Measurements from ENCODE around the gene KMT2A. TPM values are rescaled to one million over a fixed set of nuclear protein-coding genes. Genes with fewer than 3 reads are reported as not detected.

Gene KMT2A
- total RNA-seq, 4 donors from 2014 or later: 61.8 to 150 (median 80.1) TPM

DNA sequence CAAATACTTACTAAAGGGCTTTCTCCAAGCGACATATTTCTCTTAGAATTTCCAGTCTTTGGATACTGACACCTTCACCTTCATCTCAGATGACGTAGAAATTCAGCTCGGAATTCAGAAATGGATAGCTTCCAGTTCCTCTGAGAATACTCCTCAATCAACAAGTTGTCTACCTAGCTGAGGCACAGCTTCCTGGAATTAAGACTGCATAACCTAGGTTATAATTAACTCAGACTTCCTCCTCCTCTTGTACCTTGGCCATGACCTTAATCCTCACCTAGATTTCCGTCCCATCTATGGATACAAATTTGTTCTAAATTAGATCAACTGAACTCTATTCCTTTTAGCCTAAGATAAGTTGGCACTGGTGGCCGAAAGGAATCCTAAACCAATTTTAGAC lies 17.5 kb upstream of the KMT2A start:
- Histone ChIP-seq H3K27ac (no peak overlapping the region), H3K36me3 (no peaks in the 10 kb centered on the region), H3K9me3 (no peaks in the 10 kb centered on the region), H3K27me3 (no peaks in the 10 kb centered on the region), H3K4me1 (peaks cover 6% of the 10 kb centered on the region), H3K4me3 (no peak overlapping the region)
- TF ChIP-seq EP300 (IDR thresholded peaks at IDR 0.05) (no peak), POLR2A (IDR thresholded peaks at IDR 0.05) (no peak), POLR2AphosphoS5 (IDR thresholded peaks at IDR 0.05) (no peak)
- TF ChIP-seq, protein P1, sequence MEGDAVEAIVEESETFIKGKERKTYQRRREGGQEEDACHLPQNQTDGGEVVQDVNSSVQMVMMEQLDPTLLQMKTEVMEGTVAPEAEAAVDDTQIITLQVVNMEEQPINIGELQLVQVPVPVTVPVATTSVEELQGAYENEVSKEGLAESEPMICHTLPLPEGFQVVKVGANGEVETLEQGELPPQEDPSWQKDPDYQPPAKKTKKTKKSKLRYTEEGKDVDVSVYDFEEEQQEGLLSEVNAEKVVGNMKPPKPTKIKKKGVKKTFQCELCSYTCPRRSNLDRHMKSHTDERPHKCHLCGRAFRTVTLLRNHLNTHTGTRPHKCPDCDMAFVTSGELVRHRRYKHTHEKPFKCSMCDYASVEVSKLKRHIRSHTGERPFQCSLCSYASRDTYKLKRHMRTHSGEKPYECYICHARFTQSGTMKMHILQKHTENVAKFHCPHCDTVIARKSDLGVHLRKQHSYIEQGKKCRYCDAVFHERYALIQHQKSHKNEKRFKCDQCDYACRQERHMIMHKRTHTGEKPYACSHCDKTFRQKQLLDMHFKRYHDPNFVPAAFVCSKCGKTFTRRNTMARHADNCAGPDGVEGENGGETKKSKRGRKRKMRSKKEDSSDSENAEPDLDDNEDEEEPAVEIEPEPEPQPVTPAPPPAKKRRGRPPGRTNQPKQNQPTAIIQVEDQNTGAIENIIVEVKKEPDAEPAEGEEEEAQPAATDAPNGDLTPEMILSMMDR (IDR thresholded peaks at IDR 0.05): no peak
- 91% methylated on average over 5 of the region's 5 CpGs for WGBS
- DNase-seq (ENCODE audit: low spot score in 2 of 2): no peak

DNA sequence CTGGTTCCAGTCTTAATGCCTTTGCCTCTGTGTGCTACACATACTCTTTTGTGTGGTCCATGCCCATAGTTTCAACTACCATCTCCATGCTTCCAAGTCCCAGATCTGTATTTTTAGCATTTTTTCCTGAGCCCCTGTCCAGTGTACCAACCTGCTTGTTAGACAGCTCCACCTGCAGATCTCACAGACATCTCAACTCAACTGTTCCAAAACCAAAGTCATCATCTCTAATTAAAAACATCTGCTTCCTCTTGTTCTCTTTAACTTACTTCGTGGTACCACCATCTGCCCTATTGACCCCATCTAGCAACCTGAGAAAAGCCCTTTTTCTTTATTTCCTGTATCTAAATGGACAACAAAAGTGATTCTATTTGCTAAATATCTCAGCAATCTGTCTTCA lies 8.6 kb upstream of the KMT2A start:
- Histone ChIP-seq H3K4me1 (no peaks in the 10 kb centered on the region), H3K4me3 (no peak overlapping the region), H3K27me3 (no peaks in the 10 kb centered on the region), H3K36me3 (no peaks in the 10 kb centered on the region), H3K27ac (no peak overlapping the region), H3K9me3 (no peaks in the 10 kb centered on the region)
- no peak for DNase-seq (ENCODE audit: low spot score in 2 of 2)
- WGBS: 26% methylated on average over 1 of the region's 1 CpG
- TF ChIP-seq POLR2AphosphoS5 (IDR thresholded peaks at IDR 0.05) (no peak), EP300 (IDR thresholded peaks at IDR 0.05) (no peak), POLR2A (IDR thresholded peaks at IDR 0.05) (no peak)
- TF ChIP-seq, protein P1 (IDR thresholded peaks at IDR 0.05): no peak

DNA sequence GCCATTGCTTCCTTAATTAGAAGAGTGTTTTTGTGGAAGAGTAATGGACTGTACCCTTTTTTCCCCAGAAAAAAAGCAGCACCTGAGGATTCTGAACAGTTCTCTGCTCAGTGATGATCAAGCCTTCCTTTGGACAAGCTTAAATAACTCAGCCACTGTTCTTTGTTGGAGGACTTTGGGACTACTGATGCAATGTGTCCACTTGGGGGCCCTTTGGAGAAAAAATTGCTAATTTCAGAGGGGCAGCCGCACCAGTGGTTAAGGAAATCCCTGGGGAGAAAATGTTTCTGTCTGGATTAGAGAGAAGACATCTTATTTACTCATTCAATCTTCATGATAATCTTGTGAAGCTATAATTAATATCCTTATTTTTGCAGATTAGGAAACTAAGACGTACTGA lies 5.3 kb upstream of the KMT2A start:
- Histone ChIP-seq H3K27ac (no peak overlapping the region), H3K4me1 (peaks cover 17% of the 10 kb centered on the region), H3K9me3 (no peaks in the 10 kb centered on the region), H3K4me3 (no peak overlapping the region), H3K36me3 (no peaks in the 10 kb centered on the region), H3K27me3 (no peaks in the 10 kb centered on the region)
- no peak for TF ChIP-seq EP300 (IDR thresholded peaks at IDR 0.05)
- TF ChIP-seq, protein P1 (IDR thresholded peaks at IDR 0.05): no peak
- TF ChIP-seq POLR2A (IDR thresholded peaks at IDR 0.05): no peak
- no peak for TF ChIP-seq POLR2AphosphoS5 (IDR thresholded peaks at IDR 0.05)
- no peak for DNase-seq (ENCODE audit: low spot score in 2 of 2)
- 71% methylated on average over 2 of the region's 2 CpGs for WGBS

DNA sequence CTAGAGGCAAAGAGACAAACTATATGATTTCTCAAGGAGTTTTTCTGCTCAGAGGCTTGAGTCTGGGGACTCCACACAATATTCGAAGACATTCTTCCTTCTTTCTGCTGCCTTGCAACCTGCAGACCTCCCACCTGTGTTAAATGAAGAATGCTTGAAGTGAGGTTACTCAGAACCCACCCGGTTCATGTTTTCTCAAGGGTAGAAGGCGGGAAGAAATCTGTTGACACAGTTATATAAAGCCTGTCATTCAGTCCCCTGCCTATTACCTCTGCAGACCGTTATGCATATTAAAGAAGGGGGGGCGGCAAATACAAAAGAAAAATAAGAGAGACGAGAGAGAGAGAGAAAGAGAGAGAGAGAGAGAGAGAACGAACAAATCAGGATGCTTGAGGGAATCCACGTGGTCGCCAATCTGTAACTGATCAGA lies 2.2 kb upstream of the KMT2A start:
- no peaks in the 10 kb centered on the region for H3K9me3 ChIP-seq
- no peak overlapping the region for H3K27ac ChIP-seq
- no peak for DNase-seq (ENCODE audit: low spot score in 2 of 2)
- no peaks in the 10 kb centered on the region for H3K27me3 ChIP-seq
- no peaks in the 10 kb centered on the region for H3K36me3 ChIP-seq
- 6% methylated on average over 9 of the region's 9 CpGs for whole genome bisulfite sequencing
- peak overlapping the region; percentile 69 for H3K4me3 ChIP-seq
- H3K4me1 ChIP-seq: peaks cover 38% of the 10 kb centered on the region
- TF ChIP-seq POLR2AphosphoS5 (IDR thresholded peaks at IDR 0.05) (no peak), POLR2A (IDR thresholded peaks at IDR 0.05) (no peak), EP300 (IDR thresholded peaks at IDR 0.05) (no peak)
- TF ChIP-seq, protein P1 (IDR thresholded peaks at IDR 0.05): no peak

DNA sequence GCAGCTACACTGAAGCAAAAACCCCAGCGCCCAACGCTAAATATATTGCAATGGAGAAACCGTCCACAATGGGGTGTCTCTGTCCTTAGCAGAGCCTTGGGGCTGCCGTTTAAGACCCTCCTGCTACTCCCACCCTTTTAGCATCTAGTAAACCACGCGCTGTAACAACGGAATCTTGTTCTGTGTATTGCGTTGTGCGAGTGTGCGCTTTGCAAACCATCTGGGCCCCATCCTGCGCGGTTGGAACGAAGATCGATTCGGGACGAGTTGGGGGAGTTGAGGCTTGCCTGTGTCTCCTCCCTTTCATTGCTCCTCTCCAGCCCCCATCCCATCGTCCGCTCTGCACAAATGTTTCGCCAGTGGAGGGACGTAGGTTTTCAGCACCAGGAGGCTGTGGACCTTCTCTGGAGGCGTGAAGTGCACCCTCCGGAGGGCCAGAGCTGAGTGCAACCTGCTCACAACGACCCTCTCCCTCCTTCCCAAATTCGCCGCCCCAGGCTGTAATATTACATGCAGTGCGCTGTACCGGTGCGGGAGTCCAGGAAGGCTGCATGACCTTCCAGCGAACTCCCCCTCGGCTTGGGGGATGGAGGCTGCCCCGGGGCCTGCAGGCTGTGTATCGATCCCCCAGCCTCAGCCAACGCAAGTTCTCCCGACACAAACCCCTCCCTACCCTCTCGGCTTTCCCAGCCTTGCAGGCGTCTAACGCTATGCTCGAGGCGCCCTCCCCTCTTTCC lies 1.6 kb upstream of the KMT2A start:
- no peak for TF ChIP-seq POLR2AphosphoS5 (IDR thresholded peaks at IDR 0.05)
- TF ChIP-seq, protein P1 (IDR thresholded peaks at IDR 0.05): no peak
- no peak for TF ChIP-seq POLR2A (IDR thresholded peaks at IDR 0.05)
- TF ChIP-seq EP300 (IDR thresholded peaks at IDR 0.05): no peak
- peak; percentile 68 to 80 for DNase-seq (ENCODE audit: low spot score in 2 of 2)
- peaks cover 43% of the 10 kb centered on the region for H3K4me1 ChIP-seq
- WGBS: under 1% methylated on average over 34 of the region's 39 CpGs
- H3K9me3 ChIP-seq: no peaks in the 10 kb centered on the region
- no peaks in the 10 kb centered on the region for H3K27me3 ChIP-seq
- H3K4me3 ChIP-seq: peak overlapping the region; percentile 69
- H3K36me3 ChIP-seq: no peaks in the 10 kb centered on the region
- H3K27ac ChIP-seq: peak overlapping the region; percentile 9

All from suprapubic skin (tissue), 4 donors.